Activated CD4-positive, alpha-beta T cell treated with anti-CD3 and anti-CD28 coated beads, Interleukin-2, amount 10 ng/mL, durations not matched to agents 24 days and 14 days (primary cell): ENCODE data around the gene HMOX2. TPM values are rescaled to one million over a fixed set of nuclear protein-coding genes. Genes with fewer than 3 reads are reported as not detected.

Experiments used
- DNase-seq: peaks from one replicate; pipeline ENCODE4 v3.0.0; 2022
- H3K27ac Mint-ChIP-seq: one replicate; pipeline ENCODE4 v1.8.0; 2022; ENCODE audit warnings: mild to moderate bottlenecking, mixed read lengths
- H3K27me3 Mint-ChIP-seq: one replicate; pipeline ENCODE4 v1.8.0; 2022; ENCODE audit warnings: mixed read lengths
- H3K36me3 Mint-ChIP-seq: one replicate; pipeline ENCODE4 v1.8.0; 2022; ENCODE audit warnings: low read depth, mild to moderate bottlenecking, mixed read lengths
- H3K4me1 Mint-ChIP-seq: one replicate; pipeline ENCODE4 v1.8.0; 2021; ENCODE audit warnings: mixed read lengths
- H3K4me3 Mint-ChIP-seq: one replicate; pipeline ENCODE4 v1.8.0; 2022; ENCODE audit warnings: mild to moderate bottlenecking, moderate library complexity, mixed read lengths
- H3K9me3 Mint-ChIP-seq: one replicate; pipeline ENCODE4 v1.8.0; 2021; ENCODE audit warnings: mixed read lengths
- intact Hi-C: fragments of 100-400 bp; cut with micrococcal nuclease; formaldehyde crosslinking; loops from one replicate; pipeline ENCODE4 v1.15.1; 2023
- total RNA-seq: library from RNA; stranded (reverse); gene quantifications from 2 replicates; pipeline ENCODE4 v1.2.3, GENCODE V29; 2022

HMOX2 gene
- total RNA-seq, 1 donor from 2014 or later = 64.3 TPM

DNA sequence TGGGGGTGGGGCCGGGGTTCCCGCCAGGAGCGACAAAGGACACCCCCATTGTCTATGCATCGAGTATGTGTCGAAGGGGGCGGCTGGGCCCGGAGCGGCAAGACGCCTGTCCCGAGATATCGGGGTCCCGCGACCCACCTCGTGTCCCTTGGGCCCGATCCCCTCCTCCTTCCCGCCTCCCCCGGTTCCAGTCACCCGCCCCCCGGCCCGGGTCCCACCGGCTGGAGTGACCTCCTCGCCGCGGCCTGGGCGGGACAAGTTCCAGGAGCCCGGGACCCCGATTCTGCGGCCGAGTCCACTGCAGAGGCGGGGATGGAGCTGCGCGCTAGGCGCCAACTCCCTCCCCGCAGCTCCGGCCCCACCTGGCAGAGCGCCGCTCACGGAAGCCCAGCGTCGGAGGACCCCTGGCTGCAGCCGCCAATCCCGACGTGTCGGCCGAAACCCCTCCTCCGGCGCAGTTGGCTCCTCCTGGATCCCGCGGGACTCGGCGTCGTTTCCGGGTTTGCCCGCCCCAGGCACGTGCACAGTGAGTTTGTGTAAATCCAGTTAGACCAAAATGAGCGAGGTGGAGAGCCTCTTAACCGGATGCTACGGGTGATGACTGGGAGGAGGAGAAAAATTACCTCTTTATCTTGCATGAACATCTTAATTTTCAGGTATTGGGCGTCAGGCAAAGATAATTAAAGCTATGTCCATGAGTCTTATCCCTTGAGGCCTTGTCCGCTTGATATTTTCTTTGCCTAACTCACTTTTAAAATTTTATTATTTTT lies 1.8 kb upstream of the HMOX2 start, which contains the start of gene NMRAL1:
NMRAL1 (minus strand) TSS at position 434 of the 770 bp plus-strand sequence. CDS start 493 bp downstream, outside the sequence.
- peak within 1 kb of the TSS; percentile 92 for H3K4me3 Mint-ChIP-seq
- no peaks in the 10 kb centered on the region for H3K27me3 Mint-ChIP-seq
- H3K36me3 Mint-ChIP-seq = peaks cover 15% of the 10 kb centered on the region
- peaks cover 28% of the 10 kb centered on the region for H3K4me1 Mint-ChIP-seq
- peak within 1 kb of the TSS; percentile 86 for H3K27ac Mint-ChIP-seq
- intact Hi-C loops = loop anchor here (1.0 to 10.0 kb wide), 2 partner anchors 60 to 120 kb away; partner anchors contain the start of gene PAM16
- peak; percentile 96 for DNase-seq
- no peaks in the 10 kb centered on the region for H3K9me3 Mint-ChIP-seq

DNA sequence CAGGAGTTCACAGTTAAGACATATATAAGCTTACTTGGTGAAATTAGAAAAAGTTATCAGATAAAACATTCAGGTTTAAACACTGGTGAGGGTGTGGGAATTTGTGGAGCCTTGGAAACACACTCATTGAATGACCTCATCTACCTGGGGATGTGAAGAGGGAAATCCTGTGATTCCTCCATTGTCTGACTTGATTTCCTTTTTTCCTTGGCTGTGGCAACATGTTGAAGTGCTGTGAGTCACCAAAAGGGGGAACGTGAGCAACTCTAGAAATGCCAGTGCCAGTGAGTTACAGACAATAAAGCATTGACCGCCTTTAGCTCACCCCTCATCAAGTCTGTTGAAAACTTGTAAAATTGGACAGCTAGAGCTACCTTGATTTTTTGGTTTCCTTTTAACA lies 1.8 kb downstream of the HMOX2 start:
- Mint-ChIP-seq H3K4me1 (peaks cover 39% of the 10 kb centered on the region), H3K9me3 (no peaks in the 10 kb centered on the region), H3K36me3 (peaks cover 21% of the 10 kb centered on the region), H3K4me3 (peak overlapping the region; percentile 92), H3K27ac (peak overlapping the region; percentile 1), H3K27me3 (no peaks in the 10 kb centered on the region)
- intact Hi-C loops = loop anchor here (1.0 to 10.0 kb wide), 2 partner anchors 70 to 123 kb away; partner anchors contain the start of gene PAM16
- DNase-seq = peak; percentile 65

- H3K4me3 Mint-ChIP-seq = peak overlapping the region; percentile 2
- H3K4me1 Mint-ChIP-seq = peaks cover 39% of the 10 kb centered on the region
- peak overlapping the region; percentile 68 for H3K27ac Mint-ChIP-seq
- DNase-seq = no peak
- H3K9me3 Mint-ChIP-seq = no peaks in the 10 kb centered on the region
- H3K27me3 Mint-ChIP-seq = no peaks in the 10 kb centered on the region
- H3K36me3 Mint-ChIP-seq = peaks cover 39% of the 10 kb centered on the region
- intact Hi-C loops = no loop called here
These were observed 5.3 kb downstream of the HMOX2 start for GRCh38 chr16:4481526-4481925.

DNA sequence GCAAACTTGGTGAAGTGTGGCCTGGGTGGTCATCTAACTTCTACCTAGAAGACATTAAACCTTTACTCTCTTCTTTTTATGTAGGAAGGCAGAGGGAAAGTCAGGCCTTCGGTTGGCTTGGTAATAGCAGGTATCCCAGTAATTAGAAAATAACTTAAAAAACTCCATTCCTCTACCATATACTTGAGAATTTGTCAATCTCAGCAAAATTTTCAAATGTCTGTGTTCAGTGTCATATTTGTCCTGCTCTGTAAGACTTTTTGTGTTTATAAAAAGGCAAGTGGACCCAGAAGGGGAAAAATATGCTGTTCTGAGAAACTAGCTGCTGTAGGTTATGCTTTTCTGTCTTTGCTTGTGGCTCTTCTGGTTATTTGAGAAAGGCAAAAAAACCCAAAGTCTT lies 5.8 kb downstream of the HMOX2 start:
- Mint-ChIP-seq H3K4me1 (peaks cover 42% of the 10 kb centered on the region), H3K9me3 (no peaks in the 10 kb centered on the region), H3K27ac (peak overlapping the region; percentile 68), H3K4me3 (peak overlapping the region; percentile 2), H3K36me3 (peaks cover 39% of the 10 kb centered on the region), H3K27me3 (no peaks in the 10 kb centered on the region)
- no peak for DNase-seq
- intact Hi-C loops = no loop called here

- Mint-ChIP-seq H3K27ac (peak overlapping the region; percentile 67), H3K9me3 (no peaks in the 10 kb centered on the region), H3K27me3 (no peaks in the 10 kb centered on the region), H3K4me1 (peaks cover 55% of the 10 kb centered on the region), H3K4me3 (no peak overlapping the region), H3K36me3 (peaks cover 50% of the 10 kb centered on the region)
- intact Hi-C loops = no loop called here
- DNase-seq = no peak
These were observed 10.1 kb downstream of the HMOX2 start for GRCh38 chr16:4486126-4486893.

DNA sequence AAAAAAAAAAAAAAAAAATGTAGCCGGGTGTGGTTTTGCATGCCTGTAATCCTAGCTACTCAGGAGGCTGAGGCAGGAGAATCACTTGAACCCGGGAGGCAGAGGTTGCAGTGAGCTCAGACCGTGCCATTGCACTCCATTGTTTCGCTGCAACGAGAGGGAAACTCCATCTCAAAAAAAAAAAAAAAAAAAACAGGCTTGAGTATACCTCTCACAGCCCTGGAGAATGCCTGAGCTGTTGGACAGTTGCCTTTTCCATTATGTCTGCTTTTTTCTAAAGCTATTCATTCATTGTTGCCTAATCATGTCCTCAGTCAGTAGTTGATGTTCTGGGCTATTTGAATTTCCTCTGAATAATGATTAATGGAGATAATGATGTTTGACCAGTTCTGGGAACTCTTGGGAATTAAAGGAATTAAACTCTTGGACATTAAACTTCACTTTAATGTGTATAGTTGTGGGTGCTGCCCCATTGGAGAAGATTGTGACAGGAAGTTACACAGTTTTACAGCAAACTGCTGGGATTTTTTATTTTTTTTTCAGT lies 11.8 kb downstream of the HMOX2 start:
- H3K36me3 Mint-ChIP-seq = peaks cover 46% of the 10 kb centered on the region
- no peaks in the 10 kb centered on the region for H3K9me3 Mint-ChIP-seq
- DNase-seq = peak; percentile 65
- H3K4me3 Mint-ChIP-seq = peak overlapping the region; percentile 80
- peaks cover 43% of the 10 kb centered on the region for H3K4me1 Mint-ChIP-seq
- intact Hi-C loops = no loop called here
- no peaks in the 10 kb centered on the region for H3K27me3 Mint-ChIP-seq
- peak overlapping the region; percentile 93 for H3K27ac Mint-ChIP-seq

DNA sequence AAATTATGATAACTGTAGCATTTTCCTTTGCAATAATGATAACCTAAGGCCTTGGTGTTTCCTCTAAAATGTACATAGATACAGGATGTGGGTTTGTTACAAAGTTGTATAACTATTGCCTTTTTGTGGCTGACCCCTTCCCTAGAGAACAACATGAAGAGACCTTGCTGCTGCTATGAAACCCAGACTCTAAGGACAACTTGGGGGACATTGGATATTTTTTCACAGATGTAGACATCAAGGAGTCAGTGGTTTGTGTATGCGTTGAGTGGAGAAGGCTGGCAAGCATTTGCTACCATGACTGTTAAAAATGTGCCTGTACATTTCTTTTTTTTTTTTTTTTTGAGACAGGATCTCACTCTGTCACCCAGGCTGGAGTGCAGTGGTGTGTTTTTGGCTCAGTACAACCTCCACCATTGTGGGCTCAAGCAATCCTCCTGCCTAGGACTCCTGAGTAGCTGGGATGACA lies 12.3 kb downstream of the HMOX2 start:
- peak overlapping the region; percentile 93 for H3K27ac Mint-ChIP-seq
- intact Hi-C loops = no loop called here
- H3K36me3 Mint-ChIP-seq = peaks cover 51% of the 10 kb centered on the region
- H3K4me1 Mint-ChIP-seq = peaks cover 48% of the 10 kb centered on the region
- no peaks in the 10 kb centered on the region for H3K9me3 Mint-ChIP-seq
- peak overlapping the region; percentile 80 for H3K4me3 Mint-ChIP-seq
- DNase-seq = peak; percentile 80
- H3K27me3 Mint-ChIP-seq = no peaks in the 10 kb centered on the region

GRCh38 chr16:4489030-4489429 lies 12.8 kb downstream of the HMOX2 start:
- peak overlapping the region; percentile 80 for H3K4me3 Mint-ChIP-seq
- intact Hi-C loops = no loop called here
- no peaks in the 10 kb centered on the region for H3K9me3 Mint-ChIP-seq
- no peak for DNase-seq
- H3K4me1 Mint-ChIP-seq = peaks cover 49% of the 10 kb centered on the region
- peak overlapping the region; percentile 93 for H3K27ac Mint-ChIP-seq
- peaks cover 50% of the 10 kb centered on the region for H3K36me3 Mint-ChIP-seq
- H3K27me3 Mint-ChIP-seq = no peaks in the 10 kb centered on the region

- H3K27ac Mint-ChIP-seq = no peak overlapping the region
These were observed 15.7 kb downstream of the HMOX2 start for GRCh38 chr16:4491898-4492297.

DNA sequence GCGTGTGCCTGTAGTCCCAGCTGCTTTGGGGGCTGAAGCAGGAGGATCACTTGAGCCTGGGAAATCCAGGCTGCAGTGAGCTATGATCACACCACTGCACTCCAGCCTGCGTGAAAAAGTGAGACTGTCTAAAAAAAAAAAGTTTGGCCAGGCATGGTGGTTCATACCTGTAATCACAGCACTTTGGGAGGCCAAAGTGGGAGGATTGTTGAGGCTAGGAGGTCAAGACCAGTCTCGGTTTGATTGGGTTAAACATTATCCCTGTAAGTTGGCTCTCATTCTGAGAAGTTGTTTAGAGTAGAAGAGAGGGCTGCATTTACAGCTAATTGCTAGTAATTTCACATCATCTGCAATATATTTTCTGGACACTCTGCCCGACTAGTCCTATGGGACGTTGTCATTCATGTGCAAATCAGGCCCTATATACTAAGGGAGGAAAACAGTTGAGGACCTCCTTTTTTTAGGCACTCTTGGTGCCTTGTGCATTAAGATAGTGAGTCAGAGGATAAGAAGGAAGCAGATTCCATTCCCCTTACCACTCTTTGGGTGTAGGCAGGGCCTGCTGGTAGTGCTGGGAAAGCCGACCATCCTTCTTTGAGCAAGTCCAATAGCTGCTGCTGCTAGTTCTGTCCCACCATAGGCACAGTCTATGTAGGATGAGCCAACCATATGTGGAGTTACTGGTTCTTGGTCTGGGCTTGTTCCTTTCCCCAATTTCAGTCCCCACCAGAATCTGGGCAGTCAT lies 18.7 kb downstream of the HMOX2 start:
- no peak for DNase-seq
- Mint-ChIP-seq H3K27ac (no peak overlapping the region), H3K27me3 (no peaks in the 10 kb centered on the region), H3K36me3 (peaks cover 40% of the 10 kb centered on the region), H3K9me3 (no peaks in the 10 kb centered on the region), H3K4me1 (peaks cover 37% of the 10 kb centered on the region), H3K4me3 (no peak overlapping the region)
- intact Hi-C loops = no loop called here

More at GRCh38 chr16:4491898-4492297, 15.7 kb downstream of the HMOX2 start:
- intact Hi-C loops = no loop called here
- no peak for DNase-seq
- H3K36me3 Mint-ChIP-seq = peaks cover 41% of the 10 kb centered on the region
- no peak overlapping the region for H3K4me3 Mint-ChIP-seq
- H3K9me3 Mint-ChIP-seq = no peaks in the 10 kb centered on the region
- peaks cover 41% of the 10 kb centered on the region for H3K4me1 Mint-ChIP-seq
- no peaks in the 10 kb centered on the region for H3K27me3 Mint-ChIP-seq

GRCh38 chr16:4495766-4496165 lies 19.6 kb downstream of the HMOX2 start:
- peaks cover 33% of the 10 kb centered on the region for H3K36me3 Mint-ChIP-seq
- H3K4me1 Mint-ChIP-seq = peaks cover 37% of the 10 kb centered on the region
- H3K27ac Mint-ChIP-seq = peak overlapping the region; percentile 20
- no peak overlapping the region for H3K4me3 Mint-ChIP-seq
- no peaks in the 10 kb centered on the region for H3K9me3 Mint-ChIP-seq
- DNase-seq = no peak
- H3K27me3 Mint-ChIP-seq = no peaks in the 10 kb centered on the region
- intact Hi-C loops = no loop called here

GRCh38 chr16:4496305-4496704 lies 20.1 kb downstream of the HMOX2 start:
- peaks cover 31% of the 10 kb centered on the region for H3K36me3 Mint-ChIP-seq
- H3K4me3 Mint-ChIP-seq = no peak overlapping the region
- H3K4me1 Mint-ChIP-seq = peaks cover 39% of the 10 kb centered on the region

GRCh38 chr16:4498546-4499195 lies 22.5 kb downstream of the HMOX2 start:
- Mint-ChIP-seq H3K36me3 (peaks cover 21% of the 10 kb centered on the region), H3K27me3 (no peaks in the 10 kb centered on the region), H3K4me1 (peaks cover 45% of the 10 kb centered on the region), H3K27ac (no peak overlapping the region), H3K4me3 (no peak overlapping the region), H3K9me3 (no peaks in the 10 kb centered on the region)
- DNase-seq = no peak
- intact Hi-C loops = no loop called here

More at GRCh38 chr16:4496305-4496704, 20.1 kb downstream of the HMOX2 start:
- no peak for DNase-seq
- no peaks in the 10 kb centered on the region for H3K9me3 Mint-ChIP-seq
- no peaks in the 10 kb centered on the region for H3K27me3 Mint-ChIP-seq
- intact Hi-C loops = no loop called here
- H3K27ac Mint-ChIP-seq = no peak overlapping the region
